Measurements from ENCODE around the gene TMEM59L. TPM values are rescaled to one million over a fixed set of nuclear protein-coding genes. Genes with fewer than 3 reads are reported as not detected.

Gene TMEM59L
- total and polyA plus RNA-seq, 2 of the 4 experiments (the other 2 are of a cell fraction) = under 0.01 to 5.9 TPM

DNA sequence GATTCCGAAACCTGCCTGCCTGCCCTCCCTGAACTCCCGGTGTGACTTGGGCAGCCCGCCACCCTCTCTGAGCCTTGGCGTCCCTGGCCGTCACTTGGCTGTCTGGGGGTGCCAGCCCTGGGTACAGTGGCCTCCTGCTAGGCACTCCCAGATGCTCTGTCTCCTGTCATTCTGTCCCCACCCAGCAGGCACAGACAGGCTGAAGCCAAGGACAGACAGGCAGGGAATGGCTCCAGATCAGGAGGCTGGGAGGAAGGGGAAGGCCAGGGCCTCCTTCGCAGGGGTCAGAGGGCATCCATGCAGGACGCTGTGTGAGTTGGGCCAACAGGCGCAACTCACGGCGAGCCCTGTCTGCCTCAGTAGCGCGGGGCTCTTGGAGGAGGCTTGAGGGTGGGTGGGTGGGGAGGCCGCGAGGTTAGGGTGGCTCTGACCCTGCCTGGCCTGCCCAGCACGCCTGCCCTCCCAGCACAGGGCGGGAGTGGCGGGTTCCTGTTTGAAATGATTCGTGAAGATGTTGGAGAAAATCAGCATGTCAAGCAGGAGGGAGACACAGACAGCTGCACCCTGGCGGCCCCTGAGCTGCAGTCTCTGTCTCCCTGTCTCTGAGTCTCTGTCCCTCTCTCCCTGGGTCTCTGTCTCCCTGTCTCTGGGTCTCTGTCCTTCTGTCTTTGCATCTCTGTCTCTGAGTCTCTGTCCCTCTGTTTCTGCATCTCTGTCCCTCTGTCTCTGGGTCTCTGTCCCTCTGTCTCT, 43.8 kb downstream of the TMEM59L start:
- Histone ChIP-seq H3K4me1 (ENCODE audit: control insufficient read depth, insufficient read depth, low read length) (peaks cover 42% of the 10 kb centered on the region), H2BK120ac (ENCODE audit: low read depth, low read length) (peak overlapping the region; percentile 63; the same call in 1 of the 2 replicates), H4K91ac (ENCODE audit: insufficient read depth, low read depth, low read length) (peak overlapping the region; percentile 61), H3K27me3 (ENCODE audit: control insufficient read depth, insufficient read depth, low read length) (no peaks in the 10 kb centered on the region), H3K56ac (ENCODE audit: extremely low read depth, insufficient read depth, low read length) (no peak overlapping the region), H3K18ac (ENCODE audit: low read depth, low read length) (no peak overlapping the region), H3K23ac (ENCODE audit: low read depth, low read length) (no peak overlapping the region; the same call in 1 of the 2 replicates), H2BK20ac (ENCODE audit: low read depth, low read length) (no peak overlapping the region), H4K8ac (ENCODE audit: low read depth in 2 of 2, low read length in 2 of 2) (no peak overlapping the region), H3K4me2 (ENCODE audit: low read depth, low read length) (no peak overlapping the region), H3K9me1 (ENCODE audit: insufficient read depth, low read length) (peaks cover 28% of the 10 kb centered on the region), H2AK9ac (replicated peaks; ENCODE audit: low read depth, low read length, poor library complexity) (no peak overlapping the region), H3K4me3 (ENCODE audit: insufficient read depth, low read depth, low read length) (no peak overlapping the region), H3K36me3 (ENCODE audit: control insufficient read depth, insufficient read depth, low read length) (no peaks in the 10 kb centered on the region), H3K27ac (ENCODE audit: insufficient read depth, low read length) (no peak overlapping the region), H3K14ac (replicated peaks; ENCODE audit: low read depth, low read length) (no peak overlapping the region), H3K9ac (ENCODE audit: low read depth, low read length) (no peak overlapping the region), H2AFZ (replicated peaks; ENCODE audit: low read length, poor library complexity) (peak overlapping the region; percentile 51), H4K5ac (ENCODE audit: low read depth, low read length) (no peak overlapping the region), H2AK5ac (ENCODE audit: low read depth, low read length) (peak overlapping the region; percentile 93), H3K4ac (ENCODE audit: low read depth, low read length) (peak overlapping the region; percentile 74), H2BK5ac (ENCODE audit: low read depth, low read length, poor library complexity, severe bottlenecking) (no peak overlapping the region), H4K20me1 (ENCODE audit: insufficient read depth, low read length) (no peaks in the 10 kb centered on the region; the same call in none of the 2 replicates), H3K79me1 (ENCODE audit: low read depth in 1 of 2, low read length in 2 of 2) (peaks cover 22 to 58% of the 10 kb centered on the region in 2 experiments), H3K9me3 (ENCODE audit: control insufficient read depth, insufficient read depth, low read length) (no peaks in the 10 kb centered on the region), H2BK15ac (ENCODE audit: low read depth, low read length) (peak overlapping the region; percentile 34; the same call in 2 of the 3 replicates)
- DNase-seq (no peak), ATAC-seq (ENCODE audit: low read depth) (no peak)
- WGBS, 2 experiments (ENCODE audit: extremely low coverage in 2 of 2, insufficient read length in 1 of 2) = 85% methylated on average over 6 of the region's 19 CpGs; no CpG with 5 or more reads in 1 of the 2 experiments
- ChIA-PET POLR2A (ENCODE audit: unreplicated experiment) (no interaction called here), CTCF (no interaction called here)
- no peak for TF ChIP-seq MXI1 (IDR thresholded peaks at IDR 0.05; ENCODE audit: borderline replicate concordance, low read depth, low read length)
- in situ Hi-C loops (cut with MboI; ENCODE audit: low sequenced_read_pairs) = no loop called here
- BruUV-seq (replicated peaks) = no TSS peak
- dilution Hi-C loops (cut with HindIII; ENCODE audit: low sequenced_read_pairs, unreplicated experiment) = no loop called here
- intact Hi-C loops (cut with micrococcal nuclease) = no loop called here

All from IMR-90 (cell line).